HL-60/S4 (cell line): Measurements from ENCODE around the gene CAPZB.

ENCODE experiments used
- in situ Hi-C: fragments of 300-500 bp; cut with MboI; formaldehyde crosslinking; loops from 2 replicates; pipeline ENCODE4 v1.14.3; 2022; ENCODE audit warnings: low sequenced_read_pairs

The CAPZB gene

GRCh38 chr1:19410393-19410792 is 74.9 kb downstream of the CAPZB start:
- in situ Hi-C loops: no loop called here

GRCh38 chr1:19409477-19410341 is 75.6 kb downstream of the CAPZB start:
- in situ Hi-C loops: no loop called here

- in situ Hi-C loops: no loop called here
These were observed 77.7 kb downstream of the CAPZB start for GRCh38 chr1:19407494-19408096.

GRCh38 chr1:19406680-19407079 is 78.7 kb downstream of the CAPZB start:
- in situ Hi-C loops: no loop called here

GRCh38 chr1:19405761-19406487 is 79.4 kb downstream of the CAPZB start:
- in situ Hi-C loops: no loop called here

GRCh38 chr1:19405195-19405760 is 80.1 kb downstream of the CAPZB start:
- in situ Hi-C loops: no loop called here

GRCh38 chr1:19404748-19405147 is 80.6 kb downstream of the CAPZB start:
- in situ Hi-C loops: no loop called here

GRCh38 chr1:19403256-19403655 is 82.1 kb downstream of the CAPZB start:
- in situ Hi-C loops: no loop called here

GRCh38 chr1:19402031-19402813 is 83.1 kb downstream of the CAPZB start:
- in situ Hi-C loops: no loop called here

- in situ Hi-C loops: no loop called here
These were observed 83.8 kb downstream of the CAPZB start for GRCh38 chr1:19401535-19401889.

GRCh38 chr1:19400875-19401534 is 84.3 kb downstream of the CAPZB start:
- in situ Hi-C loops: no loop called here

- in situ Hi-C loops: no loop called here
These were observed 85.1 kb downstream of the CAPZB start for GRCh38 chr1:19400192-19400611.

- in situ Hi-C loops: loop anchor here (25.0 kb wide), 1 partner anchor 189 kb away; a partner anchor contains a TSS
These were observed 87.0 kb downstream of the CAPZB start for GRCh38 chr1:19398309-19398760.

- in situ Hi-C loops: loop anchor here (25.0 kb wide), 1 partner anchor 190 kb away; a partner anchor contains a TSS
These were observed 88.0 kb downstream of the CAPZB start for GRCh38 chr1:19397217-19397945.

GRCh38 chr1:19396280-19396679 is 89.1 kb downstream of the CAPZB start:
- in situ Hi-C loops: loop anchor here (25.0 kb wide), 1 partner anchor 191 kb away; a partner anchor contains a TSS

GRCh38 chr1:19395678-19396192 is 89.6 kb downstream of the CAPZB start:
- in situ Hi-C loops: loop anchor here (25.0 kb wide), 1 partner anchor 192 kb away; a partner anchor contains a TSS

- in situ Hi-C loops: loop anchor here (25.0 kb wide), 1 partner anchor 194 kb away; a partner anchor contains a TSS
These were observed 92.3 kb downstream of the CAPZB start for GRCh38 chr1:19393046-19393445.

GRCh38 chr1:19392221-19392620 is 93.1 kb downstream of the CAPZB start:
- in situ Hi-C loops: loop anchor here (25.0 kb wide), 1 partner anchor 195 kb away; a partner anchor contains a TSS

GRCh38 chr1:19391596-19391981 is 93.8 kb downstream of the CAPZB start:
- in situ Hi-C loops: loop anchor here (25.0 kb wide), 1 partner anchor 196 kb away; a partner anchor contains a TSS
